Lung (tissue), 12 donors: Measurements from ENCODE around the gene IGF2BP1. TPM values are rescaled to one million over a fixed set of nuclear protein-coding genes. Genes with fewer than 3 reads are reported as not detected.

Experiments used
- ATAC-seq: fragments of 200-7000 bp; cut with Tn5 transposase; one replicate; pipeline ENCODE4 v1.9.1; 2020; ENCODE audit warnings: moderate number of reproducible peaks; ENCODE audit not compliant: insufficient read depth, low FRiP score
- DNase-seq, 3 donors: peaks; one replicate each; pipeline ENCODE4 v3.0.0-alpha.2; 2013 to 2017
- H3K27ac ChIP-seq, 2 donors: one replicate each; pipeline ENCODE4 v1.5.1; 2013; ENCODE audit warnings: mild to moderate bottlenecking in 2 of 2, moderate library complexity in 2 of 2, control low read depth in 1 of 2, inconsistent platforms in 1 of 2, low read depth in 1 of 2, low read length in 1 of 2
- H3K27me3 ChIP-seq, 3 donors: one replicate each; pipeline ENCODE4 v1.5.1; 2013; ENCODE audit warnings: low read length in 2 of 3; ENCODE audit not compliant: control insufficient read depth in 3 of 3, insufficient read depth in 3 of 3
- H3K36me3 ChIP-seq, 4 donors: one replicate each; pipeline ENCODE4 v1.5.1; 2013; ENCODE audit warnings: low read length in 4 of 4, mild to moderate bottlenecking in 1 of 4, moderate library complexity in 1 of 4; ENCODE audit not compliant: control insufficient read depth in 4 of 4, insufficient read depth in 4 of 4
- H3K4me1 ChIP-seq, 5 donors: one replicate each; pipeline ENCODE4 v1.5.1; 2013; ENCODE audit warnings: low read length in 5 of 5, mild to moderate bottlenecking in 2 of 5, moderate library complexity in 1 of 5; ENCODE audit not compliant: control insufficient read depth in 5 of 5, insufficient read depth in 5 of 5
- H3K4me3 ChIP-seq: one replicate; pipeline ENCODE4 v1.5.1; 2013; ENCODE audit warnings: mild to moderate bottlenecking, control low read depth, moderate library complexity
- H3K9ac ChIP-seq, 2 donors: one replicate each; pipeline ENCODE4 v1.5.1; 2013; ENCODE audit warnings: low read length in 2 of 2, control low read depth in 1 of 2; ENCODE audit not compliant: insufficient read depth in 1 of 2
- H3K9me3 ChIP-seq, 4 donors: one replicate each; pipeline ENCODE4 v1.5.1; 2013; ENCODE audit warnings: low read length in 3 of 4, mild to moderate bottlenecking in 1 of 4, moderate library complexity in 1 of 4; ENCODE audit not compliant: control insufficient read depth in 4 of 4, insufficient read depth in 3 of 4
- CTCF ChIP-seq: IDR thresholded peaks from 2 replicates; pipeline ENCODE4 v1.5.1; 2012; ENCODE audit warnings: mild to moderate bottlenecking; ENCODE audit errors: control extremely low read depth, extremely low read depth
- whole genome bisulfite sequencing, 2 donors: extraction: QIAGEN DNeasy Blood & Tissue Kit; methylation state at CpG; one replicate each; pipeline ENCODE4 v1.1.7; 2013; 5-methylcytosine and 5-hydroxymethylcytosine counted together
- polyA plus RNA-seq, 2 donors: library from polyadenylated mRNA; stranded (reverse); fragments of 200-250 nt; gene quantifications; one replicate each; pipeline ENCODE4 v1.2.1, GENCODE V29; 2013
- total RNA-seq, 2 donors: library from RNA; depleted of rRNA in 1 of 2; stranded (reverse); fragments of >200 nt in 1 of 2; gene quantifications; one replicate each; pipeline ENCODE4 v1.2.1, GENCODE V29; 2014 to 2021
- donor health status: control.
- donor health status: control.
- donor health status: Bipolar disorder and iron deficiency.
- donor health status: healthy.
- donor health status: DM: yes; HTN: yes; CAD: no.

The IGF2BP1 gene
- total and polyA plus RNA-seq, 4 donors, result 0.06 to 14.9 (median 0.31) TPM

- Histone ChIP-seq H3K36me3 (peaks cover 0 to 26% (median 8%) of the 10 kb centered on the region in 4 donors), H3K27me3 (no peaks in the 10 kb centered on the region), H3K9ac (no peak overlapping the region), H3K4me3 (no peak overlapping the region), H3K4me1 (no peaks in the 10 kb centered on the region), H3K9me3 (no peaks in the 10 kb centered on the region), H3K27ac (no peak overlapping the region)
- WGBS, 2 donors, result 84 to 85% methylated on average over 6 of the region's 6 CpGs
- no peak for TF ChIP-seq CTCF
- DNase-seq (no peak), ATAC-seq (no peak)
Observed at GRCh38 chr17:49054342-49055092, 57.3 kb downstream of the IGF2BP1 start.

GRCh38 chr17:49055181-49055927 lies 58.2 kb downstream of the IGF2BP1 start:
- DNase-seq, result no peak
- Histone ChIP-seq H3K9ac (no peak overlapping the region), H3K27ac (no peak overlapping the region), H3K4me1 (no peaks in the 10 kb centered on the region), H3K27me3 (no peaks in the 10 kb centered on the region), H3K4me3 (no peak overlapping the region), H3K9me3 (no peaks in the 10 kb centered on the region), H3K36me3 (peaks cover 0 to 19% (median 5%) of the 10 kb centered on the region in 4 donors)
- no peak for ATAC-seq
- 70 to 80% methylated on average over 7 of the region's 7 CpGs for WGBS, 2 donors
- no peak for TF ChIP-seq CTCF

DNA sequence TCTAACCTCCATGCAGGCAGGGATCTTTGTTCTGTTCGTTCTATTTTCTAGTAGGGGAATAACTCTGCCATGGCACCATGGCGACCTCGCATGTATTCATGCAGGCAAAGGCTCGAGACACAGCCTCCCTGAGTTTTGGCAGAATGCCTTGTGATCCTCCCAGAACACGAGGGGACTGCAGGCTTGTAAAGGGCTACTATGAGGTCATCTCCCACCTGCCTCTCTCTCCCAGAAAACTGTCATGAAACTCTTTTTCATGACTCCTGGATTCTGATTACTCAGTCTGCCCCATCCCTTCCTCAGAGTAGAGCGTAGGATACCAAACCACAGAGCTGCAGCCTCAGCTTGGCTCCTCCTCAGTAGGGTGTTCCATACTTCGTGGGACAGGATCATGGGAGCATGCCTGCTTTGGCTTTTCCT lies 64.3 kb downstream of the IGF2BP1 start:
- ATAC-seq, result no peak

More for the DNA sequence above, 64.3 kb downstream of the IGF2BP1 start:
- no peaks in the 10 kb centered on the region for H3K36me3 ChIP-seq
- H3K27ac ChIP-seq, result no peak overlapping the region
- no peak overlapping the region for H3K4me3 ChIP-seq
- no peak overlapping the region for H3K9ac ChIP-seq
- DNase-seq, result no peak
- no peaks in the 10 kb centered on the region for H3K27me3 ChIP-seq
- no peaks in the 10 kb centered on the region for H3K9me3 ChIP-seq
- peaks cover 0 to 6% (median 0%) of the 10 kb centered on the region in 5 donors for H3K4me1 ChIP-seq
- TF ChIP-seq CTCF, result no peak
- WGBS, 2 donors, result 57 to 70% methylated on average over 7 of the region's 7 CpGs
